DND-41 (cell line): ENCODE data around the gene IQCF2.

Experiments
- EZH2 ChIP-seq: IDR thresholded peaks from 3 replicates; pipeline ENCODE4 v1.6.1; 2012; ENCODE audit warnings: borderline replicate concordance, low read depth, mild to moderate bottlenecking, moderate library complexity, low read length, inconsistent platforms; ENCODE audit not compliant: severe bottlenecking
- TF ChIP-seq, protein P1 (sequence below): IDR thresholded peaks from 2 replicates; pipeline ENCODE4 v1.5.1; 2012; ENCODE audit warnings: borderline replicate concordance, low read length, moderate library complexity, mild to moderate bottlenecking; ENCODE audit not compliant: poor library complexity, severe bottlenecking; ENCODE audit errors: extremely low read depth

DNA sequence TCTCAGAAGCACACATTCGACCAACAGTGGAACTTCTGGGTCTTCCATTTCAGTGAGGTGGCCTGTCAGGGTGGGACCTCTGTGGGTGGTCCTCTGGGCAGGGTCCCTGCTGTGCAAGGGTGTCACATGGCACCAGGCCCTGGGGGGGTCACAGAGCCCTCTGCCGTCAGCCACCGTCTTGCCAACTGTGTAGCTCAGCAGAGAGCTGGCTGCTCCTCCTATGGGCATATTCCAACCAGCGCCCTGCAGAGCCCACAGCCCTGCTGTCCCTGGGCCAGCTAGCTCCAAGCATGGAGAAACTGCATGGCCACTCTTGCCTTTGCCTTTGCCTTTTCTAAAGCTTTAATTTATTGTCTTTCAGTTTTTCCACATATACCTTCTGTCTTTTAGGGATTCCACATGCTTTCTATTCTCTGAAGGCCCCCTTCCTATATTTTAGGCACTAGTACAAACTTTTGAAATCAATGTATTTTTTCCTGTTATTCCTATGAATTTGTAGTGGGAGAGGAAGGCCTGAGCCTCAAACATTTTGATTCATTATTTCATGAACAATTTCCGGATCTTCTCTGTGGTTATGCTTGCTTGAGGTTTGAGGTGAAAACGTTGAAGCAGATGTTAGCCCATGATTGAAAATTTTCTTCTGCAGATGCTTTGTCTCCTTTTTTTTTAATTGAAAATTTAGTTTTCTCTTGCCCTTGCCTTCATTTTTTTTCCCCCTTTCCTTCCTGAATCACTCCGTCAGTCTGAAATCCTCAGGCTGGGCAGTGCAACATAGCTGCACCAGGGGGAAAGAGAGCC lies 30.0 kb downstream of the IQCF2 start:
- TF ChIP-seq, protein P1, sequence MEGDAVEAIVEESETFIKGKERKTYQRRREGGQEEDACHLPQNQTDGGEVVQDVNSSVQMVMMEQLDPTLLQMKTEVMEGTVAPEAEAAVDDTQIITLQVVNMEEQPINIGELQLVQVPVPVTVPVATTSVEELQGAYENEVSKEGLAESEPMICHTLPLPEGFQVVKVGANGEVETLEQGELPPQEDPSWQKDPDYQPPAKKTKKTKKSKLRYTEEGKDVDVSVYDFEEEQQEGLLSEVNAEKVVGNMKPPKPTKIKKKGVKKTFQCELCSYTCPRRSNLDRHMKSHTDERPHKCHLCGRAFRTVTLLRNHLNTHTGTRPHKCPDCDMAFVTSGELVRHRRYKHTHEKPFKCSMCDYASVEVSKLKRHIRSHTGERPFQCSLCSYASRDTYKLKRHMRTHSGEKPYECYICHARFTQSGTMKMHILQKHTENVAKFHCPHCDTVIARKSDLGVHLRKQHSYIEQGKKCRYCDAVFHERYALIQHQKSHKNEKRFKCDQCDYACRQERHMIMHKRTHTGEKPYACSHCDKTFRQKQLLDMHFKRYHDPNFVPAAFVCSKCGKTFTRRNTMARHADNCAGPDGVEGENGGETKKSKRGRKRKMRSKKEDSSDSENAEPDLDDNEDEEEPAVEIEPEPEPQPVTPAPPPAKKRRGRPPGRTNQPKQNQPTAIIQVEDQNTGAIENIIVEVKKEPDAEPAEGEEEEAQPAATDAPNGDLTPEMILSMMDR: no peak
- TF ChIP-seq EZH2: no peak
